ENCODE measurements around the gene FOXR1. TPM values are rescaled to one million over a fixed set of nuclear protein-coding genes. Genes with fewer than 3 reads are reported as not detected.
A peak's percentile ranks its signal among the peaks of the same experiment; 100 is the strongest.
"Not testable (repeated sequence)": the region's sequence is repeated elsewhere in the genome, so short reads cannot be mapped to it uniquely, and the experiment has no call there.

The FOXR1 gene
- total and polyA plus RNA-seq, 10 donors = not detected

DNA sequence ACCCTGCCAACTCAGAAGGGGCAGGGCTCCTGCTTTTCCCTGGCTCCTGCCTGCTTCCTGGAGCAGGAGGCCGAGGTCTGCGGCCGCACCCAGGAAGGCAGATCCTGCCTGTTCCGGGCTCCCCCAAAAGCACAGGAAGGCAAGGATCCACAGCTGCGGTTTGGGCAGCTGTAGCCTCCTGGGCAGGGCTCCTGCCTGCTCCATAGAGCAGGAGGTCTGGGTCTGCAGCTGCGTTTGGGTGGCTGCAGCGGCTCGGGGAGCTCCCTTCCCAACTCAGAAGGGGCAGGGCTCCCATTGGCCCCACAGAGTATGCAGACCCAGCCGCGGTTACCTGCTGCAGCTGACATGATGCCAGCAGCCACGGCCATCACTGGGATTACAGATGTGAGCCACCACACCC is 10.0 kb upstream of the FOXR1 start:
- intact Hi-C loops (cut with DNase I; ENCODE audit: low total_unique reads) = no loop called here
- H3K36me3 ChIP-seq = no peaks in the 10 kb centered on the region

DNA sequence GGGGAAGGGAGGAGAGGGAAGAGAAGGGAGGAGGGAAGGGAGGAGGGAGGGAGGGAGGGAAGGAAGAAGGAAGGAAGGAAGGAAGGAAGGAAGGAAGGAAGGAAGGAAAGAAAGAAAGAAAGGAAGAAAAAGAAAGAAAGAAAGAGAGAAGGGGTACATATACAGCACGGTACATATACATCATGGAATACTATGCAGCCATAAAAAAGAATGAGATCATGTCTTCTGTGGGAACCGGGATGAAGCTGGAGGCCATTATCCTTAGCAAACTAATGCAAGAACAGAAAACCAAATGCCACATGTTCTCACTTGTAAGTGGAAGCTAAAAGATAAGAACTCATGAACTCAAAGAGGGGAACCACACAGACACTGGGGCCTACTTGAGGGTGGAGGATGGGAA is 2.1 kb upstream of the FOXR1 start:
- DNase-seq; H3K4me1 ChIP-seq; H3K27ac ChIP-seq; H3K4me3 ChIP-seq; intact Hi-C loops (cut with DNase I; ENCODE audit: low total_unique reads); H3K9me3 ChIP-seq; H3K36me3 ChIP-seq: not testable (repeated sequence)
- 91 to 100% (median 92%) methylated on average over 2 of the region's 2 CpGs for WGBS, 5 donors
- H3K27me3 ChIP-seq (replicated peaks in 1 of 7) = peaks cover 0 to 19% (median 6%) of the 10 kb centered on the region in 7 donors

More for the DNA sequence above, 10.0 kb upstream of the FOXR1 start:
- 53 to 87% (median 68%) methylated on average over 8 to 11 of the region's 11 CpGs for WGBS, 5 donors
- Histone ChIP-seq H3K27me3 (replicated peaks in 1 of 7) (peaks cover 0 to 16% (median 0%) of the 10 kb centered on the region in 7 donors), H3K9me3 (no peaks in the 10 kb centered on the region), H3K4me3 (no peak overlapping the region), H3K27ac (no peak overlapping the region), H3K4me1 (peaks cover 0 to 4% (median 0%) of the 10 kb centered on the region in 6 donors)
- peak; percentile 50 for DNase-seq
- TF ChIP-seq, protein P1, sequence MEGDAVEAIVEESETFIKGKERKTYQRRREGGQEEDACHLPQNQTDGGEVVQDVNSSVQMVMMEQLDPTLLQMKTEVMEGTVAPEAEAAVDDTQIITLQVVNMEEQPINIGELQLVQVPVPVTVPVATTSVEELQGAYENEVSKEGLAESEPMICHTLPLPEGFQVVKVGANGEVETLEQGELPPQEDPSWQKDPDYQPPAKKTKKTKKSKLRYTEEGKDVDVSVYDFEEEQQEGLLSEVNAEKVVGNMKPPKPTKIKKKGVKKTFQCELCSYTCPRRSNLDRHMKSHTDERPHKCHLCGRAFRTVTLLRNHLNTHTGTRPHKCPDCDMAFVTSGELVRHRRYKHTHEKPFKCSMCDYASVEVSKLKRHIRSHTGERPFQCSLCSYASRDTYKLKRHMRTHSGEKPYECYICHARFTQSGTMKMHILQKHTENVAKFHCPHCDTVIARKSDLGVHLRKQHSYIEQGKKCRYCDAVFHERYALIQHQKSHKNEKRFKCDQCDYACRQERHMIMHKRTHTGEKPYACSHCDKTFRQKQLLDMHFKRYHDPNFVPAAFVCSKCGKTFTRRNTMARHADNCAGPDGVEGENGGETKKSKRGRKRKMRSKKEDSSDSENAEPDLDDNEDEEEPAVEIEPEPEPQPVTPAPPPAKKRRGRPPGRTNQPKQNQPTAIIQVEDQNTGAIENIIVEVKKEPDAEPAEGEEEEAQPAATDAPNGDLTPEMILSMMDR (IDR thresholded peaks at IDR 0.05 in 8 of 11, conservative IDR thresholded peaks at IDR 0.05 in 3 of 11) = no peak
- TF ChIP-seq POLR2AphosphoS5 (IDR thresholded peaks at IDR 0.05) = no peak
- TF ChIP-seq POLR2A (IDR thresholded peaks at IDR 0.05) = no peak

GRCh38 chr11:118973985-118974384 is 2.4 kb downstream of the FOXR1 start:
- H3K36me3 ChIP-seq = no peaks in the 10 kb centered on the region
- WGBS, 5 donors = 83 to 100% (median 98%) methylated on average over 2 of the region's 2 CpGs
- H3K9me3 ChIP-seq = no peaks in the 10 kb centered on the region
- no peaks in the 10 kb centered on the region for H3K4me1 ChIP-seq
- intact Hi-C loops (cut with DNase I; ENCODE audit: low total_unique reads) = no loop called here
- no peak overlapping the region for H3K4me3 ChIP-seq
- no peak for DNase-seq
- peaks cover 0 to 29% (median 6%) of the 10 kb centered on the region in 7 donors for H3K27me3 ChIP-seq (replicated peaks in 1 of 7)
- H3K27ac ChIP-seq = no peak overlapping the region
- no peak for TF ChIP-seq POLR2AphosphoS5 (IDR thresholded peaks at IDR 0.05)
- TF ChIP-seq, protein P1 (IDR thresholded peaks at IDR 0.05 in 8 of 11, conservative IDR thresholded peaks at IDR 0.05 in 3 of 11) = no peak
- no peak for TF ChIP-seq POLR2A (IDR thresholded peaks at IDR 0.05)

DNA sequence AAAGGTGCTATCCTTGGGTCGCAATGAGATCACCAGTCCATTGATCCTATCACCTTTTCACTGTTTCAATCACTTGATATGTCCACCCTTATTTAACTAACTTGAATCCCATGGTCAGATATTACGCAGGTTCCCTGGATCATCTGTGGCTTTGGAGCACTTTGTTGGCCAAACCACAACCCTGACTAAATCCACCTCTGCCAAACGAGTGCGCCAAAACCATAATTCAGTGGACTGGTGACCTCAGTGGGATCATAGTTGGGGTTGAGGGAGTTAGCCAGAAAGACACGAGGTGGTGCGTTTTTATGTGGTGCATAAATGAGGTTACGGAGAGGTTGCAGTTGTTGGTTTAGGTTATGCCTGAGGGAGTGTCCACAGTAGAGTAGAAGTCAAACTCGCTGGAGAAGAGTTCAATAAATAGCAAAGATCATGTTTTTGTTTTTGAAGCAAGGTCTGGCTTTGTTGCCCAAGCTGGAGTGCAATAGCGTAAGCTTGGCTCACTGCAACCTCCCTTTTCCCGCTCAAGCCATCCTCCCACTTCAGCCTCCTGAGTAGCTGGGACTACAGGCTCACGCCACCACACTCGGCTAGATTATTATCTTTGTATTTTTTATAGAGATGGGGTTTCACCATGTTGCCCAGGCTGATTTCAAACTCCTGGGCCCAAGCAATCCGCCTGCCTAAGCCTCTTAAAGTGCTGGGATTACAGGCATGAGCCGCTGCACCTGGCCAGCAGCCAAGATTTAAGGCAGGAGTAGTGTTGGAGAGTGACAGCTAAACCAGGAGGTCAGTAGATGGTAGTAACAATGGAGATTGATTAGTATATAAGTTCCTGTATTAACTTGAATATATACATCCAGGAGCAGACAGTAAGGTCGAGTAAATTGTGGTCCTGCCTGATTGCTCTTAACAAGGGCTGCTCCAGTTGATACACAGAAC is 4.5 kb downstream of the FOXR1 start:
- intact Hi-C loops (cut with DNase I; ENCODE audit: low total_unique reads) = no loop called here

More for the DNA sequence above, 4.5 kb downstream of the FOXR1 start:
- Histone ChIP-seq H3K4me1 (peaks cover 0 to 16% (median 4%) of the 10 kb centered on the region in 6 donors), H3K9me3 (no peaks in the 10 kb centered on the region), H3K27me3 (replicated peaks in 1 of 7) (peaks cover 0 to 36% (median 6%) of the 10 kb centered on the region in 7 donors), H3K36me3 (no peaks in the 10 kb centered on the region), H3K27ac (no peak overlapping the region), H3K4me3 (no peak overlapping the region)
- TF ChIP-seq POLR2A (IDR thresholded peaks at IDR 0.05) = no peak
- TF ChIP-seq POLR2AphosphoS5 (IDR thresholded peaks at IDR 0.05) = no peak
- TF ChIP-seq, protein P1 (IDR thresholded peaks at IDR 0.05 in 8 of 11, conservative IDR thresholded peaks at IDR 0.05 in 3 of 11) = no peak
- no peak for DNase-seq
- WGBS, 5 donors = 84 to 90% (median 86%) methylated on average over 15 of the region's 15 CpGs
